ENCODE measurements around the gene FAM180B.
"Not testable (repeated sequence)": the region's sequence is repeated elsewhere in the genome, so short reads cannot be mapped to it uniquely, and the experiment has no call there.

FAM180B gene

DNA sequence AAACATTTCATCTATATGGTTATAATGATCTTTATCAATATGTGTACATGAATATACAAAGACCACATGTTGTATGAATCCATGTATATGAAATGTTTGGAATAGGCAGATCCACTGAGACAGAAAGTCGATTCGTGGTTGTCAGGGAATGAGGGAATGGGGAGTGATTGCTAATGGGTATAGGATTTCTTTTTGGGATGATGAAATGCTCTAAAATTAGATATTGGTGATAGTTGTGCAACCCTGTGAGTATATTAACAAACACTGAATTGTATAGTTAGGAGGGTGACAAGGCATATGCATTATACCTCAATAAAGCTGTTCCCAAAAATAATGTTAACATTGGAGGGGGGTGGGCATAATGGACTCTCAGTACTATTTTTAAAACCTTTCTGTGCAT is 26.1 kb upstream of the FAM180B start:
- H3K27ac ChIP-seq (ENCODE audit: extremely low read depth, low read depth, low read length) = no peak overlapping the region

DNA sequence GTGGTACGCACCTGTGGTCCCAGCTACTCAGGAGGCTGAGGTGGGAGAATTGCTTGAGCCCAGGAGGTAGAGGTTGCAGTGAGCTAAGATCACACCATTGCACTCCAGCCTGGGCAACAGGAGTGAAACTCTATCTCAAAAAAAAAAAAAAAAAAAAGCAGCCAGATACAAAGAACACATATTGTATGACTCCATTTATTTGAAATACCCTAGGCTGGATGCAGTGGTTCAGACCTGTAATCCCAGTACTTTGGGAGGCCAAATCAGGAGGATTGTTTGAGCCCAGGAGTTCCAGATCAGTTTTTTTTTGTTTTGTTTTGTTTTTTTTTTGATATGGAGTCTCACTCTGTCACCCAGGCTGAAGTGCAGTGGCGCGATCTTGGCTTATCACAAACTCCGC is 24.1 kb upstream of the FAM180B start:
- H3K4me1 ChIP-seq (ENCODE audit: control insufficient read depth, insufficient read depth, low read length); H3K9me3 ChIP-seq (ENCODE audit: control insufficient read depth, insufficient read depth, low read depth, low read length); H3K4me3 ChIP-seq (ENCODE audit: low read depth, low read length); H3K36me3 ChIP-seq (ENCODE audit: control insufficient read depth in 2 of 2, insufficient read depth in 1 of 2, low read length in 2 of 2); H3K27ac ChIP-seq (ENCODE audit: extremely low read depth, low read depth, low read length): not testable (repeated sequence)
- TF ChIP-seq, protein P1, sequence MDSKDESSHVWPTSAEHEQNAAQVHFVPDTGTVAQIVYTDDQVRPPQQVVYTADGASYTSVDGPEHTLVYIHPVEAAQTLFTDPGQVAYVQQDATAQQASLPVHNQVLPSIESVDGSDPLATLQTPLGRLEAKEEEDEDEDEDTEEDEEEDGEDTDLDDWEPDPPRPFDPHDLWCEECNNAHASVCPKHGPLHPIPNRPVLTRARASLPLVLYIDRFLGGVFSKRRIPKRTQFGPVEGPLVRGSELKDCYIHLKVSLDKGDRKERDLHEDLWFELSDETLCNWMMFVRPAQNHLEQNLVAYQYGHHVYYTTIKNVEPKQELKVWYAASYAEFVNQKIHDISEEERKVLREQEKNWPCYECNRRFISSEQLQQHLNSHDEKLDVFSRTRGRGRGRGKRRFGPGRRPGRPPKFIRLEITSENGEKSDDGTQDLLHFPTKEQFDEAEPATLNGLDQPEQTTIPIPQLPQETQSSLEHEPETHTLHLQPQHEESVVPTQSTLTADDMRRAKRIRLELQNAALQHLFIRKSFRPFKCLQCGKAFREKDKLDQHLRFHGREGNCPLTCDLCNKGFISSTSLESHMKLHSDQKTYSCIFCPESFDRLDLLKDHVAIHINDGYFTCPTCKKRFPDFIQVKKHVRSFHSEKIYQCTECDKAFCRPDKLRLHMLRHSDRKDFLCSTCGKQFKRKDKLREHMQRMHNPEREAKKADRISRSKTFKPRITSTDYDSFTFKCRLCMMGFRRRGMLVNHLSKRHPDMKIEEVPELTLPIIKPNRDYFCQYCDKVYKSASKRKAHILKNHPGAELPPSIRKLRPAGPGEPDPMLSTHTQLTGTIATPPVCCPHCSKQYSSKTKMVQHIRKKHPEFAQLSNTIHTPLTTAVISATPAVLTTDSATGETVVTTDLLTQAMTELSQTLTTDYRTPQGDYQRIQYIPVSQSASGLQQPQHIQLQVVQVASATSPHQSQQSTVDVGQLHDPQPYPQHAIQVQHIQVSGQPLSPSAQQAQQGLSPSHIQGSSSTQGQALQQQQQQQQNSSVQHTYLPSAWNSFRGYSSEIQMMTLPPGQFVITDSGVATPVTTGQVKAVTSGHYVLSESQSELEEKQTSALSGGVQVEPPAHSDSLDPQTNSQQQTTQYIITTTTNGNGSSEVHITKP (tag by site-specific recombination; IDR thresholded peaks at IDR 0.05) = peak; percentile 82
- peak; percentile 61 for TF ChIP-seq ZNF600 (tag by site-specific recombination; IDR thresholded peaks at IDR 0.05)
- TF ChIP-seq, protein P2, sequence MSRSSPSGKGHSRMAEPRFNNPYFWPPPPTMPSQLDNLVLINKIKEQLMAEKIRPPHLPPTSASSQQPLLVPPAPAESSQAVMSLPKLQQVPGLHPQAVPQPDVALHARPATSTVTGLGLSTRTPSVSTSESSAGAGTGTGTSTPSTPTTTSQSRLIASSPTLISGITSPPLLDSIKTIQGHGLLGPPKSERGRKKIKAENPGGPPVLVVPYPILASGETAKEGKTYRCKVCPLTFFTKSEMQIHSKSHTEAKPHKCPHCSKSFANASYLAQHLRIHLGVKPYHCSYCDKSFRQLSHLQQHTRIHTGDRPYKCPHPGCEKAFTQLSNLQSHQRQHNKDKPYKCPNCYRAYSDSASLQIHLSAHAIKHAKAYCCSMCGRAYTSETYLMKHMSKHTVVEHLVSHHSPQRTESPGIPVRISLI (tag by site-specific recombination; IDR thresholded peaks at IDR 0.05) = 0 out of 2 replicates have a peak, but pooled peaks have one; percentile 15
- ChIA-PET POLR2A (interaction anchor here (0.6 to 3.7 kb wide), 3 partner anchors 10 to 13 kb away, joined by 4 to 14 read pairs (median 4); partner anchors contain the start of gene CELF1), CTCF (interaction anchor here (0.6 kb wide), 1 partner anchor 729 kb away, joined by 3 read pairs; no protein-coding TSS in a partner anchor)

More for the DNA sequence above, 26.1 kb upstream of the FAM180B start:
- ChIA-PET CTCF (no interaction called here), POLR2A (no interaction called here)
- Histone ChIP-seq H3K4me3 (ENCODE audit: low read depth, low read length) (no peak overlapping the region), H3K9me3 (ENCODE audit: control insufficient read depth, insufficient read depth, low read depth, low read length) (no peaks in the 10 kb centered on the region), H3K36me3 (ENCODE audit: control insufficient read depth in 2 of 2, insufficient read depth in 1 of 2, low read length in 2 of 2) (no peaks in the 10 kb centered on the region; a peak in 1 of 3 replicates), H3K4me1 (ENCODE audit: control insufficient read depth, insufficient read depth, low read length) (no peaks in the 10 kb centered on the region)
- no peak for TF ChIP-seq ZNF274 (IDR thresholded peaks at IDR 0.05; ENCODE audit: low read length)
- no peak for TF ChIP-seq ZNF274 (tag by site-specific recombination; IDR thresholded peaks at IDR 0.05; ENCODE audit: borderline replicate concordance)
- TF ChIP-seq, protein P3, sequence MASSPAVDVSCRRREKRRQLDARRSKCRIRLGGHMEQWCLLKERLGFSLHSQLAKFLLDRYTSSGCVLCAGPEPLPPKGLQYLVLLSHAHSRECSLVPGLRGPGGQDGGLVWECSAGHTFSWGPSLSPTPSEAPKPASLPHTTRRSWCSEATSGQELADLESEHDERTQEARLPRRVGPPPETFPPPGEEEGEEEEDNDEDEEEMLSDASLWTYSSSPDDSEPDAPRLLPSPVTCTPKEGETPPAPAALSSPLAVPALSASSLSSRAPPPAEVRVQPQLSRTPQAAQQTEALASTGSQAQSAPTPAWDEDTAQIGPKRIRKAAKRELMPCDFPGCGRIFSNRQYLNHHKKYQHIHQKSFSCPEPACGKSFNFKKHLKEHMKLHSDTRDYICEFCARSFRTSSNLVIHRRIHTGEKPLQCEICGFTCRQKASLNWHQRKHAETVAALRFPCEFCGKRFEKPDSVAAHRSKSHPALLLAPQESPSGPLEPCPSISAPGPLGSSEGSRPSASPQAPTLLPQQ (tag by site-specific recombination; IDR thresholded peaks at IDR 0.05) = no peak
- peak; percentile 48; the same call in 1 of the 2 replicates for TF ChIP-seq WT1 (tag by site-specific recombination; IDR thresholded peaks at IDR 0.05)
- TF ChIP-seq, protein P4, sequence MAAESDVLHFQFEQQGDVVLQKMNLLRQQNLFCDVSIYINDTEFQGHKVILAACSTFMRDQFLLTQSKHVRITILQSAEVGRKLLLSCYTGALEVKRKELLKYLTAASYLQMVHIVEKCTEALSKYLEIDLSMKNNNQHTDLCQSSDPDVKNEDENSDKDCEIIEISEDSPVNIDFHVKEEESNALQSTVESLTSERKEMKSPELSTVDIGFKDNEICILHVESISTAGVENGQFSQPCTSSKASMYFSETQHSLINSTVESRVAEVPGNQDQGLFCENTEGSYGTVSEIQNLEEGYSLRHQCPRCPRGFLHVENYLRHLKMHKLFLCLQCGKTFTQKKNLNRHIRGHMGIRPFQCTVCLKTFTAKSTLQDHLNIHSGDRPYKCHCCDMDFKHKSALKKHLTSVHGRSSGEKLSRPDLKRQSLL (tag by site-specific recombination; IDR thresholded peaks at IDR 0.05) = no peak
- TF ChIP-seq ZNF341 (tag by site-specific recombination; IDR thresholded peaks at IDR 0.05; ENCODE audit: low read depth) = no peak

DNA sequence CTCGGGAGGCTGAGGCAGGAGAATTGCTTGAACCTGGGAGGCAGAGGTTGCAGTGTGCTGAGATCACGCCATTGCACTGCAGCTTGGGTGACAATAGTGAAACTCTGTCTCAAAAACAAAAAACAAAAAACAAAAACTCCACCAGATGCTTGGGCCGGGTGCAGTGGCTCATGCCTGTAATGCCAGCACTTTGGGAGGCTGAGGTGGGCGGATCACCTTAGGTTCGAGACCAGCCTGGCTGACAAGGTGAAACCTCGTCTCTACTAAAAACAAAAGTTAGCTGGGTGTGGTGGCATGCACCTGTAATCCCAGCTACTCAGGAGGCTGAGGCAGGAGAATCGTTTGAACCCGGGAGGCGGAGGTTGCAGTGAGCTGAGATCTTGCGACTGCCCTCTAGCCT is 22.1 kb upstream of the FAM180B start:
- peaks cover 3 to 11% of the 10 kb centered on the region in 2 experiments; a peak in 2 of 3 replicates for H3K36me3 ChIP-seq (ENCODE audit: control insufficient read depth in 2 of 2, insufficient read depth in 1 of 2, low read length in 2 of 2)
- POLR2A ChIA-PET = interaction anchor here (1.0 to 5.0 kb wide), 3 partner anchors 12 to 284 kb away, joined by 4 to 31 read pairs (median 14); partner anchors contain the start of genes CELF1, KBTBD4, NDUFS3 and NUP160
- H3K27ac ChIP-seq (ENCODE audit: extremely low read depth, low read depth, low read length); H3K4me3 ChIP-seq (ENCODE audit: low read depth, low read length); H3K9me3 ChIP-seq (ENCODE audit: control insufficient read depth, insufficient read depth, low read depth, low read length); H3K4me1 ChIP-seq (ENCODE audit: control insufficient read depth, insufficient read depth, low read length): not testable (repeated sequence)
- CTCF ChIA-PET = interaction anchor here (0.6 to 4.1 kb wide), 5 partner anchors 9 to 350 kb away, joined by 3 to 16 read pairs (median 4); partner anchors contain the start of genes CELF1 and DDB2
- TF ChIP-seq ZNF121 (tag by site-specific recombination; IDR thresholded peaks at IDR 0.05) = 0 out of 2 replicates have a peak, but pooled peaks have one; percentile 10

Measured in HEK293 (cell line).